Pancreas (tissue), 10 donors: ENCODE measurements around the gene UBE2J2. TPM values are rescaled to one million over a fixed set of nuclear protein-coding genes. Genes with fewer than 3 reads are reported as not detected.
A peak's percentile ranks its signal among the peaks of the same experiment; 100 is the strongest.

Source experiments
- ATAC-seq, 4 donors: fragments of 200-7000 bp; cut with Tn5 transposase; one replicate each; pipeline versions ENCODE4 v1.8.0 to v1.9.1; 2020; ENCODE audit warnings: mild to moderate bottlenecking in 4 of 4, moderate library complexity in 4 of 4
- DNase-seq, 6 donors: peaks; one replicate each; pipeline ENCODE4 v3.0.0-alpha.2; 2020
- FAIRE-seq: peaks from 2 replicates; lab custom pipeline; 2012; peaks lifted over from hg19 to GRCh38; lab: Jason Lieb, UNC
- H3K27ac ChIP-seq, 4 donors: fragments of 200-600 bp; sonication (generic); 1 replicate in 3 of 4; 2 replicates in 1 of 4; pipeline versions ENCODE4 v1.5.0 to v1.8.0; 2020
- H3K27me3 ChIP-seq, 4 donors: fragments of 200-600 bp; one replicate each; pipeline ENCODE4 v1.8.0; 2021
- H3K36me3 ChIP-seq, 3 donors: fragments of 200-600 bp; sonication (generic) in 1 of 3; one replicate each; pipeline versions ENCODE4 v1.5.0 to v1.8.0; 2020 to 2021
- H3K4me1 ChIP-seq, 3 donors: fragments of 200-600 bp; one replicate each; pipeline ENCODE4 v1.8.0; 2021
- H3K4me3 ChIP-seq, 4 donors: fragments of 200-600 bp; sonication (generic) in 2 of 4; one replicate each; pipeline versions ENCODE4 v1.5.0 to v1.8.0; 2020 to 2021
- H3K9me3 ChIP-seq, 4 donors: fragments of 200-600 bp; one replicate each; pipeline ENCODE4 v1.8.0; 2021
- CTCF ChIP-seq, 4 donors: fragments of 200-600 bp; sonication (generic) in 3 of 4; IDR thresholded peaks; one replicate each; pipeline versions ENCODE4 v1.5.0 to v1.8.0; 2021; ENCODE audit warnings: antibody characterized with exemption in 4 of 4
- WGBS, 2 donors: extraction: QIAGEN DNeasy Blood & Tissue Kit; methylation state at CpG; one replicate each; pipeline ENCODE4 v1.1.7; 2013; 5-methylcytosine and 5-hydroxymethylcytosine counted together
- intact Hi-C, 3 donors: fragments of 100-400 bp; cut with DNase I; formaldehyde crosslinking; loops; one replicate each; pipeline versions ENCODE4 v1.11.1 to v1.14.2; 2022
- polyA plus RNA-seq, 2 donors: library from polyadenylated mRNA; stranded (reverse); fragments of 200-250 nt; gene quantifications; one replicate each; pipeline ENCODE4 v1.2.3, GENCODE V29; 2013
- total RNA-seq, 6 donors: library from RNA; stranded (reverse); fragmentation: NEBNext Ultra II Directional in 4 of 6; extraction: Animal tissue kit (Norgen Biotek cat#: 25700) in 4 of 6; gene quantifications; one replicate each; pipeline versions ENCODE4 v1.2.1 to v1.2.4, GENCODE V29; 2021 to 2023
- donor health status: healthy with polysubstance abuse.
- donor health status: DM: no; HTN: no; CAD: no; lungs with moderate emphysema.
- donor health status: DM: no; HTN: no; CAD: no.
- donor health status: control.
- donor health status: control.
- donor health status: Bipolar disorder and iron deficiency.
- donor health status: DM: yes; HTN: yes; CAD: no.
- donor health status: DM: no; HTN: no; CAD: no.
- donor health status: DM: no; HTN: no; CAD: no.
- donor health status: DM: yes; HTN: yes; CAD: no.

The UBE2J2 gene
- total and polyA plus RNA-seq, 8 donors: 20.8 to 44.5 (median 22.7) TPM

GRCh38 chr1:1217621-1218523 lies 55.8 kb downstream of the UBE2J2 start:
- whole genome bisulfite sequencing, 2 donors: 92 to 94% methylated on average over 52 of the region's 52 CpGs
- ATAC-seq (peak in 1 of 4 donors; percentile 20), DNase-seq (no peak), FAIRE-seq (no peak)
- no peaks in the 10 kb centered on the region for H3K4me1 ChIP-seq
- H3K27me3 ChIP-seq: no peaks in the 10 kb centered on the region
- no peak for TF ChIP-seq CTCF (IDR thresholded peaks at IDR 0.05)
- H3K27ac ChIP-seq: no peak overlapping the region
- intact Hi-C loops: no loop called here
- peaks cover 0 to 41% (median 10%) of the 10 kb centered on the region in 3 donors for H3K36me3 ChIP-seq
- H3K9me3 ChIP-seq: no peaks in the 10 kb centered on the region
- H3K4me3 ChIP-seq: no peak overlapping the region

- intact Hi-C loops: no loop called here
- no peak for ATAC-seq
- WGBS, 2 donors: 93% methylated on average over 68 to 74 of the region's 74 CpGs
- H3K4me3 ChIP-seq: no peak overlapping the region
- DNase-seq: peak in 1 of 6 donors; percentile 21
- H3K27me3 ChIP-seq: no peaks in the 10 kb centered on the region
- no peaks in the 10 kb centered on the region for H3K4me1 ChIP-seq
- FAIRE-seq: no peak
- peaks cover 0 to 32% (median 3%) of the 10 kb centered on the region in 3 donors for H3K36me3 ChIP-seq
- no peaks in the 10 kb centered on the region for H3K9me3 ChIP-seq
- no peak overlapping the region for H3K27ac ChIP-seq
- TF ChIP-seq CTCF (IDR thresholded peaks at IDR 0.05): no peak
Measured at GRCh38 chr1:1216770-1217620, 56.7 kb downstream of the UBE2J2 start.

GRCh38 chr1:1215881-1216605 lies 57.6 kb downstream of the UBE2J2 start:
- no peaks in the 10 kb centered on the region for H3K4me1 ChIP-seq
- DNase-seq: peak in 1 of 6 donors; percentile 59
- 80 to 83% methylated on average over 21 of the region's 21 CpGs for WGBS, 2 donors
- intact Hi-C loops: no loop called here
- H3K27me3 ChIP-seq: no peaks in the 10 kb centered on the region
- no peaks in the 10 kb centered on the region for H3K9me3 ChIP-seq
- no peak for ATAC-seq
- FAIRE-seq: no peak
- H3K27ac ChIP-seq: no peak overlapping the region
- H3K36me3 ChIP-seq: peaks cover 0 to 31% (median 0%) of the 10 kb centered on the region in 3 donors
- TF ChIP-seq CTCF (IDR thresholded peaks at IDR 0.05): no peak
- H3K4me3 ChIP-seq: no peak overlapping the region

GRCh38 chr1:1215080-1215676 lies 58.5 kb downstream of the UBE2J2 start:
- H3K27ac ChIP-seq: no peak overlapping the region
- 51 to 67% methylated on average over 11 of the region's 11 CpGs for WGBS, 2 donors
- no peaks in the 10 kb centered on the region for H3K27me3 ChIP-seq
- H3K4me3 ChIP-seq: no peak overlapping the region
- no peak for FAIRE-seq
- peak in 2 of 6 donors; percentile 15 to 37 for DNase-seq
- peaks cover 0 to 25% (median 0%) of the 10 kb centered on the region in 3 donors for H3K36me3 ChIP-seq
- H3K9me3 ChIP-seq: no peaks in the 10 kb centered on the region
- peak in 1 of 4 donors; percentile 44 for ATAC-seq
- no peaks in the 10 kb centered on the region for H3K4me1 ChIP-seq
- no peak for TF ChIP-seq CTCF (IDR thresholded peaks at IDR 0.05)
- intact Hi-C loops: no loop called here
